Stimulated activated CD4-positive, alpha-beta T cell treated with anti-CD3 and anti-CD28 coated beads, Interleukin-2, amount 100 ng/mL, for 48 hours (primary cell): ENCODE data around the gene ANKS1B.
A peak's percentile ranks its signal among the peaks of the same experiment; 100 is the strongest.

Experiments used
- DNase-seq, 2 donors: peaks; one replicate each; pipeline ENCODE4 v3.0.0-alpha.2; 2020

ANKS1B gene

GRCh38 chr12:99097171-99097570, 887.6 kb downstream of the ANKS1B start:
- DNase-seq = no peak

- DNase-seq = no peak
Observed at GRCh38 chr12:99093166-99093565, 891.6 kb downstream of the ANKS1B start.

- no peak for DNase-seq
Observed at GRCh38 chr12:99092100-99092851, 892.5 kb downstream of the ANKS1B start.

- no peak for DNase-seq
Observed at GRCh38 chr12:99087278-99087677, 897.5 kb downstream of the ANKS1B start.

DNA sequence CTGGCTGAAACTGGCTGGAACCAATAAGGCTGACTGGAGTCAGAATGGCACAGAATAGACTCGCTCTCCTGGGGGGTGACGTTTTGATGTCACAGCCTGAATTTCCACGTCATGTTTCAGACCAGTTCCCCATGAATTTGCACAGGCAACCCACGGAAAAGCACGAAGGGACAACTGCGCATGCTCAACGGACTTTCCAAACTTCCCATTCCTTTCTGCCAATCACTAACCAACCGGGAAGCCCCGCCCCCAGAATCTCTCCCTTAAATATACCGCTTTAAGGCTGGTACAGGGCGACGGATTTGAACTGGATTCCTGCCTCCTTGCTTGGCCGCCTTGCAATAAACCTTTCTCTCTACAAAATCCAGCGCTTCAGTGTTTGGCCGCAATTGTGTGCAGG, 904.9 kb downstream of the ANKS1B start:
- no peak for DNase-seq

DNA sequence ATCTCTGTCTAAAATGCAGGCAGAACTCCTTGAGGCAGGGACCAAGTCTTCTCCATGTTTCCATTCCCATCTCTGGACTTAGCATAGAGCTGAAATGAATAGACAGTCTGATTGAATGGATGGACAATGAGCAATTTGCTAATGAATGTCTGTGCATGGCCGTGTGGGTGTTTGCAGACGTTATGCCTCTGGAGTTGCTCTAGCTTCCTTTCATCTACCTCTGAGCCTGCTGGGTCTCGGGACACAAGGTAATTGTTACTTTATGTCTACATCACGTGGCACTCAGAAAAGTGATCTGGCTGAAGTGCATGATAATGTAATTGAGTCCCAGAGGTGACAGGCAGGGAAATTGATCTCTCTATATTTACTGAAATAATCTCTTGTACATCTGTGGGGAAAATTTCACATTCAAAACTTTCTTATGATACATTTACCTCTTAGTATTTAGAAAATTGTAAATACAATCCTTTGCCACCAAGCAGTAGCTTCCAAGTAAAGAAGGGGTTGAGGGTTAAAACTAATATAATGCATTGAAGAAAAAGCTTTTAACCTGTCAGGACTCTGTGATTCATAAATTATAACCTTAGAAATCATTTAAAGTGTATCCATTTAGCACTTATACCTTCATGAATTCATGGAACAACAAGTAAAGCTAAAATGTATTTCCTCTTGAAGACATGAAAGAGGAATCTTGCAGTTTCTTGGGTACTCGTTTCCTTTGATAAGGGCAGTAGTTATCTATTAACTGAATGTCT, 915.6 kb downstream of the ANKS1B start:
- DNase-seq = no peak

DNA sequence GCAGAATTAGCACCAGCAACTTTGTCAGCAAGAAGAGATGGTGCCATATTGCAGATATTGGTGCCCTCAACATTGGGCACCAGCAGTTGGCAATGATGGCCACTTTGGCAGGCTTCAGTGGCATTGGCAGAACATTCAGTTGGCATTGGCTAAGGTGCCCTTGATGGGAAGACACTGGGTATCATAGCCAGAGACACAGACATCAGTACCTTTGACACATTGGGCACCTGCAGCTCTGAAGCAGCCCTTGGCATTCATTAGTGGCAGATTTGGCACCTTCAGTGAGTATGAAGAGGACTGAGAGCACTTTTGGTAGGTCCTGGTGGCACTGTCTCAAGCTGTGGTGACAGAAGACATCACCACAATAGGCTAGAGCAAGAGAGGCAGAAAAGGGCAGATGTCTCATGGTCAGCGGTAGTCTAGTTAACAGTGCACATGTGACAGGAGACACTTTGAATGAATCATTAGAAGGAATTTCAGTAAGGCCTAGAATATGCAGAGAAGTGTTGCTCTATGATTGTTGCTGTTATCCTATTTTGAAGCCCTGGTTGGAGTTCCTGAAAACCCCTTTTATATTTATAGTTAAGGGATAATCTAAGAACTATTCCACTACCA, 917.5 kb downstream of the ANKS1B start:
- no peak for DNase-seq

DNA sequence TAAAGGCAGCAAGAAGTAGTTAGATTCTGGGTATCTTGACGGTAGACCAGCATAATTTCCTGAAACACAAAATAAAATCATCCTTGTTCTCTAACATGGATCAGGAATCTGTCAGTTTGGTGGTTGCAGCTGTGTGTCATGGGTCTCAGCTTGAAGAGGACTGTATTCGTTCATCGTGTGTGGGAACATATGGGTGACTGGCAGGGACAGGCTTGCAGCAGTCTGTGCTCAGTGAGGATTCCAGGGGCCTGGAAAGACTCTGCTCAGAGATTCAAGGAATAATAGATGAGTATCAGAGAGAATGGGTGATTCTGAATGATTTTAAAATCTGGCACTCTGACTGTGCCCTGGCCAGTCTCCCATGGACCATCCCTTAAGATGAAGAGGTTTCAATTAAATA, 918.0 kb downstream of the ANKS1B start:
- DNase-seq = no peak

GRCh38 chr12:99063182-99063581, 921.6 kb downstream of the ANKS1B start:
- DNase-seq = no peak

DNA sequence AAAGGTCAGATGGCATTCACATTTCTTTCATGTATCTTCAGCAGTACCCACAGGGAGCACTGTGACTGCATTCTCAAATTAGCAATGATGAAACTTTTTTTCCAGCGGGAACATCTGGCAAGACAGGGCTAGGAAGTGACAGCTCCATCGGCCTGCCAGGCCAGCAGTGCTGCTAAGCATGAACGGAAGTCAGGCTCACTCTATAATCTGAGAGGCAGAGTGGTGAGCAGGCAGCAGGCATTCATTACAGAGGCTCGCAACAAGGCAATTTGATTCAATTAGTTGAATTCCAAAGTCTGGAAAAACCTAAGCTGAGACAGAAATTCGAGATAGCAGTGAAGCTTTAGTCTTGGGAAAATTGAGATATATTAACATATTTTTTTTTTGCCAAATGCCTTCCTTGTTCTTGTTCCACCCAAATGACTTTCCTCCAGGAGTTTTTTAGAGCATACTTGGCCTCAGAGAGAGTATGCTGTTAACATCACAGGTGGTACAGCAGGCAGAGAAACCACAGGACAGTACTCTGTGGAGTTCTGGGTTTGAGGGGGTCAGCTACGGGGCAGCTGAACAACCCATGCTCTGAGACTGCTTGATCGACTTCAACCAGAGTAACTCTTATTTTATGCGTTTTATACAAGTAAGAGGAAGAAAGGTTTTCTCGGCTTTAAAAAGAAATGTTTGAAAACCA, 924.8 kb downstream of the ANKS1B start:
- DNase-seq = no peak

DNA sequence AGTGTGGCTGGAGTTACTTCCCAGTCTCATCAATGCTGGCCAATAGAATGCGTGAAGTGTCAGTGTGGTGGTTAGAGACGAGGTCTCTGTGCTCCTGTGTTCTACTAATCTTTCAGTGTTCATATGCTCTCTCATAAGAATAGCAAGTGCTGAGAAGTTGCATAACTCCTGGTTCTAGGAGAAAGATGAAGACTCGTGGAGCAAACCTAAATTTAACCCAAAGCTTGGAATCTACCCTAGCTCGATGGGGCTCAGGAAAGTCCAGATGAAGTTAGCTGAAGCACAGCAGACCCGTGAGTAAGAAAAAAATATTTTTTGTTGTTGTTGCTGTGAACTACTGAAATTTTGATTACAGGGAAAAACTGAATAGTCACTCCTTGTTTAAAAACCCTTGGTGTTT, 927.1 kb downstream of the ANKS1B start:
- DNase-seq = no peak

DNA sequence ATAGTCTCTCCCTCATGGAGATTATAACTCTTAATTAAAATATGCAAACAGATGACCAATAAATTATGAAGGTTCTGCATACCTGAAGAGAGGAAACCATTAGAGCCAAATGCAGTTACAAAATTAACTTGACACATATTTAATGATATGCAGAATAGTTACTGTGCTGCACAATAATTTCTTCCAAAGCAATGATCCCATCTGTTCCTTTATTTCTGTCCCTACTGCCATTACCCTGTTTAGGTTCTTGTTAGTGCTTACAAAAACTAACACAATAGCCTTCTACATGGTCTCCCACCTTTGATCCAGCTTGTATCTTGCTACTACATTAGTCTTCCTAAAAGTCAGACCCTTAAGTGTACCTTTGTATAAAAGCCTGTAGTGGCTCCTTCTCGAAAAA, 928.5 kb downstream of the ANKS1B start:
- DNase-seq = no peak

GRCh38 chr12:99055299-99055698, 929.4 kb downstream of the ANKS1B start:
- DNase-seq = no peak

DNA sequence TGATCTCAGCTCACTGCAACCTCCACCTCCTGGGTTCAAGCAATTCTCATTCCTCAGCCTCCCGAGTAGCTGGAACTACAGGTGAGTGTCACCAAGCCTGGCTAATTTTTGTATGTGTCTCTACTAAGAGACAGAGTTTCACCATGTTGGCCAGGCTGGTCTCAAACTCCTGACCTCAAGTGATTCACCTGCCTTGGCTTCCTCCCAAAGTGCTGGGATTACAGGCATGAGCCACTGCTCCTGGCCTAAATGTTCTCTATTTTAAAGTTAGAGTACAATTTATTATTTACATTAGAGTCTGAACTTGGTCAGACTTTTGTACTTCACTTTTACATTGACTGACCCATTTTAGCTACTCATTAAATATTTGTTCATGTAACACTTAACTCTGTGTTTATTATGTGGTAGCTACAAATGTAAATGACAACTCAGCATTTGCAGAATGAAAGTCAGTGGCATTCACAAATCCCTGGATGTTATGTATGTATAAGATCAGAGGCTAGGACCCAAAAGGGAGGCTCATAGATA, 930.1 kb downstream of the ANKS1B start:
- DNase-seq = no peak

GRCh38 chr12:99053616-99054362, 930.9 kb downstream of the ANKS1B start:
- DNase-seq = no peak

DNA sequence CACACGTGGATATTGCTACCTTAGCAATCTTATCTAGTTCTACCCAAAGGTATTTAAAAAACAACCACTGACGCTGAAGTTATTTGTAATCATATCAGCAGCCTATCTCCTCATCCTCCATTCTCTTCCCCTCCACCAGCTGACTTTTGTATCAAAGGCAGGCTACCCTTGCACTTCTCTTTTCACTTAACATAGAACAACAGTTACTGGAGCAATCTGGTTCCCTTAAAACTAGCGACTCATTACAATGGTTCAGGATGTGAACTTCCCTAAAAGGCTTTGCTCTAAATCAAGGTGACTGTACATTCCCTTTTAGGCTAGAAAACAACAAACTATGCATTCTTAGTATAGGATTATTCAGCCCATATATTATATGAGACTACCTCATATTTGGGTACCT, 935.0 kb downstream of the ANKS1B start:
- DNase-seq = no peak

DNA sequence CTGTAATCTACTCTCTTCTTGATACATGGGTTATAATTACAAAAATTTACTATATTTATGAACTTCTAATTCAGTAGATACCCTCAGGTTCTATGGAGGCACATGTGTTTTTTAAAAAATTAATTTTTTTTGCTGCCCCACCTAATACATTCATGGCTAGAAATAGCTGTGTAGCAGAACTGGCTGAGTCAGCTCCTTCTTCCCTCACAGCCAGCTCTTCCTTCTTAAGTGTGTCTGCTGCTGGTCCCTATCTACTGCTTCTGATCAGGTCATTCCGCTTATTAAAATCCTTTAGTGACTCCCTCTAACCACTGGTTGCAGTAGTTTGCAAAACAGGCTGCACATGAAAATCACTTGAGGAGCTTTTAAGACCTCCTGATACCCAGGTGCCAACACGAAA, 939.6 kb downstream of the ANKS1B start:
- DNase-seq = no peak

DNA sequence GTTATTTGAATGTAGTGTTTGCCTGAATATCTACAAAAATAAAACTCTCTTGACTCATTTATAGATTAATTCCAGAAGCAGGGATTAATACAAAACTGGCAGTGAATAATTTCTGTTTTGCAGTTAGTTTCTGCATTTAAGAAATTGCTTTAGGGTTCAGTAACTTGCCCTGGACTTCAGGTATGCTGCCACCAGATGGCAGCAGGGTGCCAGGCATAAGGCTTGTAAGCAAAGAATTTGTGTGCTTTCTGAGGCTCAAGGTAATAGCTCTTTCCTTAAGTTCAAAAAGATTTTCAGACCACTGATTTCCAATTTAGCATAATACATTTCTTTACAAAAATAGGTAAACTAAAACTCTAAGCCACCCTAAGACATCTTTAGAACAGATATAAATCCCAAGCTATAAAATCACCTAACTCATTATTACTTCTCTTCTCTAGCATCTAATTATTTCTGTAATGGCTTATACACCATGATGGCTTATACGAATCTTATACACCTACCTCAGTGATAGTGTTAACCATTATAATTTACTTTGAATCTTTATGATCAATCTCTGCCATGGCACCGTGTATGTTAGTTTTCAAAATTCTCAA, 941.3 kb downstream of the ANKS1B start:
- peak; percentile 32 to 48 for DNase-seq

GRCh38 chr12:99042226-99042625, 942.5 kb downstream of the ANKS1B start:
- DNase-seq = no peak

GRCh38 chr12:99039367-99040120, 945.2 kb downstream of the ANKS1B start:
- DNase-seq = no peak

DNA sequence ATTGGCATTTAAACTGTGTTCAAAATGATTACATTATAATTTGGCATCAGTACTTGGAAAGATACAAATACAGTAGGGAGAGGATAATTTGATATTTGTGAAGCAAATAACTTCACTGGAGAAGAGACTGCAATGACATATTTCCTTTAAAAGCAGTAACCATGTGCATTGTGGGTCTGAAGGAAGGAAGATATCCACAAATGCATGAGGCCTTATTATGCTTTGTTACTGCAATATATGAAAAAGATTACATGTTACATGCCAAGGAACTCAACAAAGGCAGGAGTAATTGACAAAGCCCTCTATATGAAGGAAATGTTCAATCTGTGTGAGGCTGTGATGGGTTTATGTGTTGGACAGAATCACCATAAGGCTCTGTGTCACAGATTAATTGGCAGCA, 948.2 kb downstream of the ANKS1B start:
- no peak for DNase-seq
